NCI-H2196 treated with DMSO at 0.1 percent for 48 hours (cell line): ENCODE results near the gene APOA4.
A peak's percentile ranks its signal among the peaks of the same experiment; 100 is the strongest.
"Not testable (repeated sequence)": the region's sequence is repeated elsewhere in the genome, so short reads cannot be mapped to it uniquely, and the experiment has no call there.

ENCODE experiments used
- DNase-seq: peaks from one replicate; lab custom pipeline; 2025; ENCODE audit not compliant: unreplicated experiment; lab: John Stamatoyannopoulos, UW

Gene APOA4

GRCh38 chr11:116849060-116849459 lies 26.0 kb upstream of the APOA4 start:
- no peak for DNase-seq

GRCh38 chr11:116847612-116848011 lies 24.5 kb upstream of the APOA4 start:
- DNase-seq, result no peak

GRCh38 chr11:116844722-116845121 lies 21.6 kb upstream of the APOA4 start:
- DNase-seq, result no peak

- DNase-seq, result no peak
These were observed 20.6 kb upstream of the APOA4 start for GRCh38 chr11:116843661-116844060.

- DNase-seq, result no peak
These were observed 19.8 kb upstream of the APOA4 start for GRCh38 chr11:116842909-116843308.

GRCh38 chr11:116842117-116842516 lies 19.0 kb upstream of the APOA4 start:
- DNase-seq, result no peak

GRCh38 chr11:116840746-116841296 lies 17.7 kb upstream of the APOA4 start:
- no peak for DNase-seq

GRCh38 chr11:116840224-116840745 lies 17.2 kb upstream of the APOA4 start:
- DNase-seq, result no peak

GRCh38 chr11:116838321-116839084 lies 15.4 kb upstream of the APOA4 start:
- DNase-seq, result no peak

GRCh38 chr11:116837231-116838091 lies 14.4 kb upstream of the APOA4 start, which contains the start of gene APOA1:
TSS of gene APOA1 (minus strand) at chr11:116837622. CDS start at chr11:116837387, 235 bp downstream.
- DNase-seq, result no peak

- DNase-seq, result no peak
These were observed 13.5 kb upstream of the APOA4 start for GRCh38 chr11:116836632-116836991.

GRCh38 chr11:116835791-116836631 lies 12.9 kb upstream of the APOA4 start:
- peak; percentile 92 for DNase-seq

GRCh38 chr11:116835042-116835772 lies 12.1 kb upstream of the APOA4 start:
- peak; percentile 62 for DNase-seq

- DNase-seq, result not testable (repeated sequence)
These were observed 11.5 kb upstream of the APOA4 start for GRCh38 chr11:116834535-116835041.

GRCh38 chr11:116833816-116834534 lies 10.9 kb upstream of the APOA4 start:
- no peak for DNase-seq

GRCh38 chr11:116833491-116833815 lies 10.3 kb upstream of the APOA4 start:
- DNase-seq, result no peak

- DNase-seq, result no peak
These were observed 9.5 kb upstream of the APOA4 start for GRCh38 chr11:116832350-116833290.

GRCh38 chr11:116831790-116832349 lies 8.8 kb upstream of the APOA4 start:
- DNase-seq, result no peak
